ENCODE results near the gene SLAMF9. TPM values are rescaled to one million over a fixed set of nuclear protein-coding genes. Genes with fewer than 3 reads are reported as not detected.

The SLAMF9 gene
- total RNA-seq, 1 experiment from 2014 or later: not detected

DNA sequence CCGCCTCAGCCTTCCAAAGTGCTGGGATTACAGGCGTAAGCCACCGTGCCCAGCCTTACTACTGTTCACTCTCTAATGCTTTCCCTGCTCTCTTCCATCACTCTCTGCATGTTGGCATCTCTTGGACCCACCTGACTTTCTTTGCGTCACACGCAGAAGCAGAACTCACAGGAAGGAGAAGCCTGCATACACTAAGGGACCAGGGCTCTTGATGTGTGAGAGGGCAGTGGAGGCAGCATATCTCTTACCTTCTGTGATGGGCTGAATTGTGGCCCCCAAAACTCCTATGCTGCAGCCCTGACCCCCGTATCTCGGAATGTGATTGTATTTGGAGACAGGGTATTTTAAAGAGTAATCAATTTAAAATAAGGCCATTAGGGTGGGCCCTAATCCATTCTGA lies 26.7 kb upstream of the SLAMF9 start:
- H3K4me3 ChIP-seq (replicated peaks in 1 of 2; ENCODE audit: low read depth in 1 of 2, low read length in 2 of 2): no peak overlapping the region
- H3K9me3 ChIP-seq (ENCODE audit: control insufficient read depth in 1 of 2, insufficient read depth in 1 of 2, low read depth in 1 of 2, low read length in 2 of 2): no peaks in the 10 kb centered on the region
- no TSS peak for BruUV-seq (replicated peaks)
- RAD21 ChIA-PET (ENCODE audit: low non-redundant PET in 1 of 2, low total read pairs in 2 of 2, uncharacterized antibody in 2 of 2, unreplicated experiment in 2 of 2): no interaction called here
- CTCF ChIA-PET: no interaction called here
- H3K9ac ChIP-seq (ENCODE audit: low read length): no peak overlapping the region
- H3K27ac ChIP-seq (ENCODE audit: low read depth, low read length): no peak overlapping the region
- DNase-seq (ENCODE audit: low read depth, low spot score) (no peak), ATAC-seq (no peak)
- H3K4me1 ChIP-seq (ENCODE audit: control insufficient read depth in 1 of 2, insufficient read depth in 2 of 2, low read length in 2 of 2): no peaks in the 10 kb centered on the region
- H2AFZ ChIP-seq (ENCODE audit: low read depth, low read length, poor library complexity, severe bottlenecking): no peak overlapping the region
- H3K9me2 ChIP-seq (ENCODE audit: insufficient read depth): no peaks in the 10 kb centered on the region
- no peaks in the 10 kb centered on the region for H4K20me1 ChIP-seq (ENCODE audit: insufficient read depth)
- TF ChIP-seq RAD21 (IDR thresholded peaks at IDR 0.05; ENCODE audit: low read depth): no peak
- no peak for TF ChIP-seq EGR1 (IDR thresholded peaks at IDR 0.05; ENCODE audit: low read depth)
- no peak for TF ChIP-seq SIN3A (IDR thresholded peaks at IDR 0.05; ENCODE audit: low read depth)
- no peak for TF ChIP-seq CBX3 (IDR thresholded peaks at IDR 0.05; ENCODE audit: low read depth)
- TF ChIP-seq, protein P1, sequence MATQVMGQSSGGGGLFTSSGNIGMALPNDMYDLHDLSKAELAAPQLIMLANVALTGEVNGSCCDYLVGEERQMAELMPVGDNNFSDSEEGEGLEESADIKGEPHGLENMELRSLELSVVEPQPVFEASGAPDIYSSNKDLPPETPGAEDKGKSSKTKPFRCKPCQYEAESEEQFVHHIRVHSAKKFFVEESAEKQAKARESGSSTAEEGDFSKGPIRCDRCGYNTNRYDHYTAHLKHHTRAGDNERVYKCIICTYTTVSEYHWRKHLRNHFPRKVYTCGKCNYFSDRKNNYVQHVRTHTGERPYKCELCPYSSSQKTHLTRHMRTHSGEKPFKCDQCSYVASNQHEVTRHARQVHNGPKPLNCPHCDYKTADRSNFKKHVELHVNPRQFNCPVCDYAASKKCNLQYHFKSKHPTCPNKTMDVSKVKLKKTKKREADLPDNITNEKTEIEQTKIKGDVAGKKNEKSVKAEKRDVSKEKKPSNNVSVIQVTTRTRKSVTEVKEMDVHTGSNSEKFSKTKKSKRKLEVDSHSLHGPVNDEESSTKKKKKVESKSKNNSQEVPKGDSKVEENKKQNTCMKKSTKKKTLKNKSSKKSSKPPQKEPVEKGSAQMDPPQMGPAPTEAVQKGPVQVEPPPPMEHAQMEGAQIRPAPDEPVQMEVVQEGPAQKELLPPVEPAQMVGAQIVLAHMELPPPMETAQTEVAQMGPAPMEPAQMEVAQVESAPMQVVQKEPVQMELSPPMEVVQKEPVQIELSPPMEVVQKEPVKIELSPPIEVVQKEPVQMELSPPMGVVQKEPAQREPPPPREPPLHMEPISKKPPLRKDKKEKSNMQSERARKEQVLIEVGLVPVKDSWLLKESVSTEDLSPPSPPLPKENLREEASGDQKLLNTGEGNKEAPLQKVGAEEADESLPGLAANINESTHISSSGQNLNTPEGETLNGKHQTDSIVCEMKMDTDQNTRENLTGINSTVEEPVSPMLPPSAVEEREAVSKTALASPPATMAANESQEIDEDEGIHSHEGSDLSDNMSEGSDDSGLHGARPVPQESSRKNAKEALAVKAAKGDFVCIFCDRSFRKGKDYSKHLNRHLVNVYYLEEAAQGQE (IDR thresholded peaks at IDR 0.05; ENCODE audit: low read depth): no peak
- no peak for TF ChIP-seq YY1 (IDR thresholded peaks at IDR 0.05; ENCODE audit: extremely low read depth, insufficient replicate concordance, low read depth, low read length)
- TF ChIP-seq, protein P2, sequence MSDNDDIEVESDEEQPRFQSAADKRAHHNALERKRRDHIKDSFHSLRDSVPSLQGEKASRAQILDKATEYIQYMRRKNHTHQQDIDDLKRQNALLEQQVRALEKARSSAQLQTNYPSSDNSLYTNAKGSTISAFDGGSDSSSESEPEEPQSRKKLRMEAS (IDR thresholded peaks at IDR 0.05): no peak
- TF ChIP-seq SRF (IDR thresholded peaks at IDR 0.05; ENCODE audit: low read depth): no peak
- TF ChIP-seq, protein P3, sequence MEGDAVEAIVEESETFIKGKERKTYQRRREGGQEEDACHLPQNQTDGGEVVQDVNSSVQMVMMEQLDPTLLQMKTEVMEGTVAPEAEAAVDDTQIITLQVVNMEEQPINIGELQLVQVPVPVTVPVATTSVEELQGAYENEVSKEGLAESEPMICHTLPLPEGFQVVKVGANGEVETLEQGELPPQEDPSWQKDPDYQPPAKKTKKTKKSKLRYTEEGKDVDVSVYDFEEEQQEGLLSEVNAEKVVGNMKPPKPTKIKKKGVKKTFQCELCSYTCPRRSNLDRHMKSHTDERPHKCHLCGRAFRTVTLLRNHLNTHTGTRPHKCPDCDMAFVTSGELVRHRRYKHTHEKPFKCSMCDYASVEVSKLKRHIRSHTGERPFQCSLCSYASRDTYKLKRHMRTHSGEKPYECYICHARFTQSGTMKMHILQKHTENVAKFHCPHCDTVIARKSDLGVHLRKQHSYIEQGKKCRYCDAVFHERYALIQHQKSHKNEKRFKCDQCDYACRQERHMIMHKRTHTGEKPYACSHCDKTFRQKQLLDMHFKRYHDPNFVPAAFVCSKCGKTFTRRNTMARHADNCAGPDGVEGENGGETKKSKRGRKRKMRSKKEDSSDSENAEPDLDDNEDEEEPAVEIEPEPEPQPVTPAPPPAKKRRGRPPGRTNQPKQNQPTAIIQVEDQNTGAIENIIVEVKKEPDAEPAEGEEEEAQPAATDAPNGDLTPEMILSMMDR (IDR thresholded peaks at IDR 0.05 in 2 of 3, conservative IDR thresholded peaks at IDR 0.05 in 1 of 3; ENCODE audit: borderline replicate concordance in 1 of 3, insufficient read depth in 1 of 3, low read depth in 2 of 3, low read length in 2 of 3): no peak
- TF ChIP-seq ELF1 (IDR thresholded peaks at IDR 0.05; ENCODE audit: borderline replicate concordance, low read depth): no peak
- TF ChIP-seq EZH2phosphoT487 (IDR thresholded peaks at IDR 0.05; ENCODE audit: borderline replicate concordance): no peak
- no peak for TF ChIP-seq TCF7L2 (IDR thresholded peaks at IDR 0.05; ENCODE audit: borderline replicate concordance, extremely low read depth, insufficient read depth, insufficient read length)
- no peak for TF ChIP-seq ZFX (IDR thresholded peaks at IDR 0.05)
- TF ChIP-seq, protein P4, sequence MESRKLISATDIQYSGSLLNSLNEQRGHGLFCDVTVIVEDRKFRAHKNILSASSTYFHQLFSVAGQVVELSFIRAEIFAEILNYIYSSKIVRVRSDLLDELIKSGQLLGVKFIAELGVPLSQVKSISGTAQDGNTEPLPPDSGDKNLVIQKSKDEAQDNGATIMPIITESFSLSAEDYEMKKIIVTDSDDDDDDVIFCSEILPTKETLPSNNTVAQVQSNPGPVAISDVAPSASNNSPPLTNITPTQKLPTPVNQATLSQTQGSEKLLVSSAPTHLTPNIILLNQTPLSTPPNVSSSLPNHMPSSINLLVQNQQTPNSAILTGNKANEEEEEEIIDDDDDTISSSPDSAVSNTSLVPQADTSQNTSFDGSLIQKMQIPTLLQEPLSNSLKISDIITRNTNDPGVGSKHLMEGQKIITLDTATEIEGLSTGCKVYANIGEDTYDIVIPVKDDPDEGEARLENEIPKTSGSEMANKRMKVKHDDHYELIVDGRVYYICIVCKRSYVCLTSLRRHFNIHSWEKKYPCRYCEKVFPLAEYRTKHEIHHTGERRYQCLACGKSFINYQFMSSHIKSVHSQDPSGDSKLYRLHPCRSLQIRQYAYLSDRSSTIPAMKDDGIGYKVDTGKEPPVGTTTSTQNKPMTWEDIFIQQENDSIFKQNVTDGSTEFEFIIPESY (IDR thresholded peaks at IDR 0.05; ENCODE audit: extremely low read depth, insufficient replicate concordance, low read length): no peak
- TF ChIP-seq ZNF274 (IDR thresholded peaks at IDR 0.05; ENCODE audit: low read depth, low read length): no peak
- TF ChIP-seq EZH2 (IDR thresholded peaks at IDR 0.05): no peak
- TF ChIP-seq, protein P5, sequence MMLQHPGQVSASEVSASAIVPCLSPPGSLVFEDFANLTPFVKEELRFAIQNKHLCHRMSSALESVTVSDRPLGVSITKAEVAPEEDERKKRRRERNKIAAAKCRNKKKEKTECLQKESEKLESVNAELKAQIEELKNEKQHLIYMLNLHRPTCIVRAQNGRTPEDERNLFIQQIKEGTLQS (IDR thresholded peaks at IDR 0.05): no peak
- TF ChIP-seq FOSL1 (IDR thresholded peaks at IDR 0.05; ENCODE audit: low read depth): no peak
- TF ChIP-seq CEBPB (IDR thresholded peaks at IDR 0.05; ENCODE audit: low read depth): no peak
- peaks cover 47% of the 10 kb centered on the region for H3K27me3 ChIP-seq (ENCODE audit: insufficient read depth, low read length)
- H3K4me2 ChIP-seq (ENCODE audit: low read length): no peak overlapping the region
- intact Hi-C loops (cut with micrococcal nuclease): no loop called here
- POLR2A ChIA-PET: no interaction called here
- no peaks in the 10 kb centered on the region for H3K79me2 ChIP-seq (ENCODE audit: insufficient read depth, low read length)
- no peaks in the 10 kb centered on the region for H3K36me3 ChIP-seq (ENCODE audit: control insufficient read depth in 1 of 2, insufficient read depth in 2 of 2, low read length in 2 of 2)
